Measurements from ENCODE around the gene IRX5.

The IRX5 gene

DNA sequence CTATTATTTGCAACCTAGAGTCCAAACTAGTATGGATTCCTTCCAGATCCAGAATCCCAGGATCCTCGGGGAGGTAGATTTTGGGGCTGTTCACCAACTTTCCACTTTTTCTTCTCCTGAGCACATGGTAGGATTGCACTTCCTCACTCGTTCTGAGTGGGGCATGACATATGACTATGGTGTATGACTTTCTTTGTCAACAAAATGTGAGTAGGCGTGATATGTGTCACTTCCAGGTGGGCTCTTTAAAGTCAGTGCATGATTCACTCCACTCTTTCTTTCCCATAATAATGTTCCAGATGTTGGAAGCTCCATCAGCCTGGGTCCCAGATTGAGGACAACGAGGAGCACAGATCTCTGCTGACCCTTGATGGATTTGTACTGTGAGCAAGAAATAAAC, 21.5 kb downstream of the IRX5 start:
- no peak for DNase-seq

DNA sequence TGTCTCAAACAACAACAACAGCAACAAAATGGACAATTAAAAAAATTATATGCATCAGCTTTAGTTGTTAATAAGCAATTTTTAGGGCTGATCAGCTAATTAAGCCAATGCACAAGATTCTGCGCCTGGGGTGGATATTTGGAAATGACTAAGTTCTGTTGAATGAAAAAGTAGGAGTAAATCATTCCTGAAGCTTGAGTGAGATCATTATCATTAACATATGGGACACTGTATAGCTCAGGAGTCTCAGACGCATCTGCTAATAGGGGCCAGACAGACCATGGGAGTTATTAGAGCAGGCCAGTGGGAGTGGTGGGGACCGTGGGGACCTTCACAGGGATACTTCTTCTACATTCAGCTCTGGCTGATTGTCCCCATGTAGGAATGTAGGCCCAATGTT, 22.8 kb downstream of the IRX5 start:
- no peak for DNase-seq

DNA sequence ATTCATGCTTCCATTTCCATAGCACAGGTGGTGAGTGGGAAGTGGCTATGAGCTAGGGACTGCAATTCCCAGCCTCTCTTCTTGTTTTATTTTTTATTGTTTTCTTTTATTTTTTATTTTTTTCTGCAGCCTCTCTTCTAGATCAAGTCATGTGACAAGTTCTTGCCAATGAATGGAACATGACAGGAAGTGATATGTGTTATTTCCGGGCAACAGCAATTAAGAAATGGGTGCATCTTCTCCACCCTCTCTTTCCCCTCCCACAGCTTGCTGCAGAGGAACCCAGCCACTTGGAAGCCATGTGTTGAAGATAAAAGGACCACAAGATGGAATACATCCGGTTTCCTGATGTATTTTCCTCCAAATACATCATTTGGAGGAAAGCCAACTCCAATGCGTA, 23.6 kb downstream of the IRX5 start:
- no peak for DNase-seq

- no peak for DNase-seq
Measured at GRCh38 chr16:54955757-54956156, 25.1 kb downstream of the IRX5 start.

DNA sequence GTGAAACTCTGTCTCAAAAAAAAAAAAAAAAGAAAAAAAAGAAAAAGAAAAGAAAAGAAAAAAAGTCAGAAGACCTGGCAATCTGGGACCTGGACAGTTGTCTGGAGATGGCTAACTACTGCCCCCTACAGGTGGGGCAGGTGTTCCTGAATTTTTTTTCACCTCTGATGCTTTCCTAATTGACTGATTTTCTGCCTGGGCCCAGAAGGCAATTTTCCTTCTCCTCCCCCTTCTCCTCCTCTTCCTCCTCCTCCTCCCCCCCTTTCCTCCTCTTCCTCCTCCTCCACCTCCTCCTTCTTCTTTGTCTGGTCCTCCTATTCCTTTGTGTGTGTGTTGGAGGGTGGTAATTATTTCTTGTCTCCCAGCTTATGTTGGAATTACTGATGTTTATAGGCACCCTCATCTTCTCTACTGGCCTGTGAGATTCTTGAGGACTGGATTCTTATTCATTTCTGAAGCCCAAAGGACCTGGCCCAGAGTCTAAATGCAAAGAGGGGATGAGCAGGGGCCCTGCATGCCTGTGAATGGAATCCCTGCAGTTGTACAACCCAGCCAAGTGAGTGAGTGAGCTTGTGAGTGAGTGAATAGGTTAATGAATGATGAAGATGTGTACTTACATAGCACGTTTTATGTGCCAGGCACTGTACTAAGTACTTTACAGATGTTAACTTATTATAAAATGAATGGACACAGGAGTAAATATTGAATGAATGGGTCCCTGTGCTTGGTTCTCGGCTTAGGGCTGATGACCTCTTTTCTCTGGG, 26.9 kb downstream of the IRX5 start:
- no peak for DNase-seq

- no peak for DNase-seq
Measured at GRCh38 chr16:54962045-54962444, 31.4 kb downstream of the IRX5 start.

- no peak for DNase-seq
Measured at GRCh38 chr16:54964239-54964638, 33.6 kb downstream of the IRX5 start.

DNA sequence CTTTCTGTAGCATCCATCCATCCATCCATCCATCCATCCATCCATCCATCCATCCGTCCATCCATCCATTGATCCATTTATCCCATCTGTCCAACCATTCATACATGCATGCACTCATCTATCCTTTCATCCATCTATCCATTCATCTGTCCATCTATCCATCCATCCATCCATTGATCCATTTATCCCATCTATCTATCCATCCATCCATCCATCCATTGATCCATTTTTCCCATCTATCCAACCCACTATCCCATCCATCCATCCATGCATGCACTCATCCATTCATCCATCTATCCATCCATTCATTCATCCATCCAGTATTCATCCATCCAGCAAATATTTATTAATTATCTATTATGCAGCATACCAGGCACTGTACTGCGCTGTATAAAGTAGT, 34.8 kb downstream of the IRX5 start:
- DNase-seq: no peak

GRCh38 chr16:54968011-54968410, 37.3 kb downstream of the IRX5 start:
- no peak for DNase-seq

GRCh38 chr16:54968784-54969183, 38.1 kb downstream of the IRX5 start:
- no peak for DNase-seq

DNA sequence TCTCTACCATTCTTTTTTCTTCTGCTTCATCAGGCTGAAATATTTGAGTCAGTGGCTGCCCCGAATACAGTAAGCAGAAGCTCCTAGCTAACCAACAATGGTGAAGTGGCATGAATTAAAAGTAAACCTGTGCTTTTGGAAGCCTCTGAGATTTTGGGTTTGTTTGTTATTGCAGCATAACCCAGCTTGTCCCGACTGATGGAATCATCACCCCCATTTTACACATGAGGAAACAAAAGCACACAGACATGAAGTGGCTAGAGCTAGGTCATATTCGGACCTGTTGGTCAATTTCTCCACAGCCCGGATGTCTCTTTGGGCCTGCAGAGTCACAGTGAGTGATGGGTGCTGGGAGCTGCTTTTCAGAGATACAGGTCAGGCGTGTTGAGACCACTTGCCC, 39.4 kb downstream of the IRX5 start:
- no peak for DNase-seq

GRCh38 chr16:54974367-54974766, 43.7 kb downstream of the IRX5 start:
- DNase-seq: no peak

DNA sequence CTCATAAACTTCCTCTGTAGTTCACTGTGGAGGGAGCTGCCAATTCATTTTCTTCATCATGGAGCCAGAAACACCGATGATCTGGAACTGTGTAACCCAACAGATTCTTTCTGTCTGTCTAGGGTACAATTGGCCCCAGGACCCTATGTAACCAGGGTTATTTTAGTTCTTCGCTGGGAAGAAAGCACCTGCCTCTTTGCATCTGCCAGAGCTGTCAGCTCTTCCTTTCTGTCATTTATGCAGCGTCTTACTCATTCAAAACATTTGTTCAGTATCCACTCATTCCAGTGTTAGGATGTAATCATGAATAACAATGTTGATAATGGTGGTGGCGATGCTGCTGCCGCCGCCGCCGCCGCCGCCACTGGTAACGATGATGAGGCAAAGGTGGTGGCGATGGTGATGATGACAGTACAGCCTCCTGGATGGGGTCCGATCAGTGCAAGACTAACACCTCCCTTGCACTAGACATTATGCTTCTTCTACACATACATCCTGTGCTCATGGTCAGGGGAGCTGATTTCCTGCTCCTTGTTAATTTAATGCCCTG, 46.1 kb downstream of the IRX5 start:
- DNase-seq: no peak

GRCh38 chr16:54977211-54977610, 46.5 kb downstream of the IRX5 start:
- DNase-seq: no peak

DNA sequence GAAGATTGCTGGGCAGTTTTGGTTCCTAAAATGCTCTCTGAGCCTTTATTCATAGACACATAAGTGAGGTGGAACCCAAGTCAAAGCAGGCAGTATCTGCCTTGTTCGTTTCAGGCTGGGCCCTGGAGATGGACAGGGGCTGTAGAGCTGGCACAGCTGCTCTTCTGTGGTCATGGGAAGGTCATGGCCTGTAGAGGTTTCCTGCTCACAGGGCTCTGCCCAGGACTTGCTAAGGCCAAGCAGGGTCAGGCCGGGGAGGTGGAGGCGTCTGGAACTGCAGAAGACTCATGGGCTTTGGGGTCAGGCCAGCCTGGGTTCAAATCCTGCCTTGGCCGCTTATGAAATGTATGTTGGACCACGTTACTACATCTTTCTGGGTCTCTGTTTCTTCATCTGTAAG, 50.2 kb downstream of the IRX5 start:
- DNase-seq: no peak

Measured in T1000 (cell line).